ENCODE results near the gene ASB5. TPM values are rescaled to one million over a fixed set of nuclear protein-coding genes. Genes with fewer than 3 reads are reported as not detected.

Gene ASB5
- total RNA-seq, 1 experiment from 2014 or later, result not detected

DNA sequence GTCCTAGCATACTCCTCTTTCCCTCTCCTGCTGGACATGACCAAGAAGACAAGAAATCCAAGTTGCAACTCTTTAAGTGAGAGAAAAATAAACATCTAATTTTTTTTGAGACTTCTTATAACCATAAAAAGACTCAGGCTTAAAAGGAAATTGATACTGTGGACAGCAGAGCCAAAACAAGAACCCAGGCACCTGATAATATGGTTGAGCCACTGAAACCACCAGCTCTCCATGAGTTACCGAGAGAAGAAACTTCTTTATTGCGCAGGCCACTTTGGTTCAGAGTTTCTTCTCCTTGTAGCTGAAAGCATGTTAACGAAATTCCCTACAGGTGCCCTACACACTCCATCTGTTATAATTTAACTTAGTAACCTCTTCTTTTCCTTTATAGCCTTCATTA, 39.4 kb upstream of the ASB5 start:
- H3K79me2 ChIP-seq (ENCODE audit: insufficient read depth, low read length), result no peaks in the 10 kb centered on the region
- no peaks in the 10 kb centered on the region for H3K9me3 ChIP-seq (ENCODE audit: control insufficient read depth in 1 of 2, insufficient read depth in 1 of 2, low read depth in 1 of 2, low read length in 2 of 2)
- DNase-seq (ENCODE audit: low read depth, low spot score) (no peak), ATAC-seq (no peak)
- RAD21 ChIA-PET (ENCODE audit: low non-redundant PET in 1 of 2, low total read pairs in 2 of 2, uncharacterized antibody in 2 of 2, unreplicated experiment in 2 of 2), result no interaction called here
- intact Hi-C loops (cut with micrococcal nuclease), result no loop called here
- peaks cover 0 to 16% of the 10 kb centered on the region in 2 experiments; a peak in 2 of 4 replicates for H3K4me1 ChIP-seq (ENCODE audit: control insufficient read depth in 1 of 2, insufficient read depth in 2 of 2, low read length in 2 of 2)
- no peaks in the 10 kb centered on the region for H3K36me3 ChIP-seq (ENCODE audit: control insufficient read depth in 1 of 2, insufficient read depth in 2 of 2, low read length in 2 of 2)
- H4K20me1 ChIP-seq (ENCODE audit: insufficient read depth), result no peaks in the 10 kb centered on the region
- no peak overlapping the region for H3K4me2 ChIP-seq (ENCODE audit: low read length)
- H3K4me3 ChIP-seq (replicated peaks in 1 of 2; ENCODE audit: low read depth in 1 of 2, low read length in 2 of 2), result no peak overlapping the region
- CTCF ChIA-PET, result no interaction called here
- H3K9me2 ChIP-seq (ENCODE audit: insufficient read depth), result no peaks in the 10 kb centered on the region
- H2AFZ ChIP-seq (ENCODE audit: low read depth, low read length, poor library complexity, severe bottlenecking), result no peak overlapping the region
- H3K27me3 ChIP-seq (ENCODE audit: insufficient read depth, low read length), result no peaks in the 10 kb centered on the region
- POLR2A ChIA-PET, result no interaction called here
- H3K27ac ChIP-seq (ENCODE audit: low read depth, low read length), result no peak overlapping the region
- no TSS peak for BruUV-seq (replicated peaks)
- H3K9ac ChIP-seq (ENCODE audit: low read length), result no peak overlapping the region
- TF ChIP-seq, protein P1, sequence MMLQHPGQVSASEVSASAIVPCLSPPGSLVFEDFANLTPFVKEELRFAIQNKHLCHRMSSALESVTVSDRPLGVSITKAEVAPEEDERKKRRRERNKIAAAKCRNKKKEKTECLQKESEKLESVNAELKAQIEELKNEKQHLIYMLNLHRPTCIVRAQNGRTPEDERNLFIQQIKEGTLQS (IDR thresholded peaks at IDR 0.05), result no peak
- TF ChIP-seq POLR2AphosphoS5 (IDR thresholded peaks at IDR 0.05; ENCODE audit: low read depth, low read length), result no peak
- no peak for TF ChIP-seq SIN3A (IDR thresholded peaks at IDR 0.05; ENCODE audit: low read depth)
- no peak for TF ChIP-seq YY1 (IDR thresholded peaks at IDR 0.05; ENCODE audit: extremely low read depth, insufficient replicate concordance, low read depth, low read length)
- no peak for TF ChIP-seq EGR1 (IDR thresholded peaks at IDR 0.05; ENCODE audit: low read depth)
- TF ChIP-seq, protein P2, sequence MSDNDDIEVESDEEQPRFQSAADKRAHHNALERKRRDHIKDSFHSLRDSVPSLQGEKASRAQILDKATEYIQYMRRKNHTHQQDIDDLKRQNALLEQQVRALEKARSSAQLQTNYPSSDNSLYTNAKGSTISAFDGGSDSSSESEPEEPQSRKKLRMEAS (IDR thresholded peaks at IDR 0.05), result no peak
- no peak for TF ChIP-seq EZH2 (IDR thresholded peaks at IDR 0.05)
- TF ChIP-seq ZNF274 (IDR thresholded peaks at IDR 0.05; ENCODE audit: low read depth, low read length), result no peak
- TF ChIP-seq TCF7L2 (IDR thresholded peaks at IDR 0.05; ENCODE audit: borderline replicate concordance, extremely low read depth, insufficient read depth, insufficient read length), result no peak
- TF ChIP-seq JUND (IDR thresholded peaks at IDR 0.05), result no peak
- TF ChIP-seq SP1 (IDR thresholded peaks at IDR 0.05; ENCODE audit: low read depth), result no peak
- no peak for TF ChIP-seq CBX3 (IDR thresholded peaks at IDR 0.05; ENCODE audit: low read depth)
- no peak for TF ChIP-seq RAD21 (IDR thresholded peaks at IDR 0.05; ENCODE audit: low read depth)
- no peak for TF ChIP-seq CEBPB (IDR thresholded peaks at IDR 0.05; ENCODE audit: low read depth)
